Measurements from ENCODE around the gene MUC2.
"Not testable (repeated sequence)": the region's sequence is repeated elsewhere in the genome, so short reads cannot be mapped to it uniquely, and the experiment has no call there.

The MUC2 gene

GRCh38 chr11:1106387-1106786 lies 31.7 kb downstream of the MUC2 start:
- no peak for DNase-seq (ENCODE audit: low spot score)

GRCh38 chr11:1107316-1108245 lies 32.9 kb downstream of the MUC2 start:
- no peak for DNase-seq (ENCODE audit: low spot score)

- DNase-seq (ENCODE audit: low spot score) = no peak
Measured at GRCh38 chr11:1108246-1108900, 33.7 kb downstream of the MUC2 start.

- no peak for DNase-seq (ENCODE audit: low spot score)
Measured at GRCh38 chr11:1109101-1109917, 34.6 kb downstream of the MUC2 start.

GRCh38 chr11:1109918-1110705 lies 35.4 kb downstream of the MUC2 start:
- no peak for DNase-seq (ENCODE audit: low spot score)

GRCh38 chr11:1111545-1112212 lies 37.0 kb downstream of the MUC2 start:
- DNase-seq (ENCODE audit: low spot score) = no peak

- DNase-seq (ENCODE audit: low spot score) = no peak
Measured at GRCh38 chr11:1112351-1113191, 37.9 kb downstream of the MUC2 start.

- DNase-seq (ENCODE audit: low spot score) = no peak
Measured at GRCh38 chr11:1113405-1114201, 38.9 kb downstream of the MUC2 start.

- not testable (repeated sequence) for DNase-seq (ENCODE audit: low spot score)
Measured at GRCh38 chr11:1115292-1115691, 40.6 kb downstream of the MUC2 start.

GRCh38 chr11:1116104-1116503 lies 41.4 kb downstream of the MUC2 start:
- DNase-seq (ENCODE audit: low spot score) = no peak

GRCh38 chr11:1116666-1117390 lies 42.2 kb downstream of the MUC2 start:
- no peak for DNase-seq (ENCODE audit: low spot score)

GRCh38 chr11:1117992-1118391 lies 43.3 kb downstream of the MUC2 start:
- no peak for DNase-seq (ENCODE audit: low spot score)

- DNase-seq (ENCODE audit: low spot score) = no peak
Measured at GRCh38 chr11:1118755-1119603, 44.3 kb downstream of the MUC2 start.

GRCh38 chr11:1119604-1120146 lies 45.0 kb downstream of the MUC2 start:
- no peak for DNase-seq (ENCODE audit: low spot score)

GRCh38 chr11:1120532-1121330 lies 46.1 kb downstream of the MUC2 start:
- DNase-seq (ENCODE audit: low spot score) = no peak

- no peak for DNase-seq (ENCODE audit: low spot score)
Measured at GRCh38 chr11:1121331-1121812, 46.7 kb downstream of the MUC2 start.

Measured in D341Med (cell line).